Fibroblast of skin of left quadriceps (primary cell): Measurements from ENCODE around the gene ARHGAP29.
A peak's percentile ranks its signal among the peaks of the same experiment; 100 is the strongest.
"Not testable (repeated sequence)": the region's sequence is repeated elsewhere in the genome, so short reads cannot be mapped to it uniquely, and the experiment has no call there.

ENCODE experiments used
- DNase-seq, 2 experiments: peaks; one replicate each; pipeline ENCODE4 v3.0.0-alpha.2; 2013; ENCODE audit warnings: low read depth in 2 of 2

ARHGAP29 gene

DNA sequence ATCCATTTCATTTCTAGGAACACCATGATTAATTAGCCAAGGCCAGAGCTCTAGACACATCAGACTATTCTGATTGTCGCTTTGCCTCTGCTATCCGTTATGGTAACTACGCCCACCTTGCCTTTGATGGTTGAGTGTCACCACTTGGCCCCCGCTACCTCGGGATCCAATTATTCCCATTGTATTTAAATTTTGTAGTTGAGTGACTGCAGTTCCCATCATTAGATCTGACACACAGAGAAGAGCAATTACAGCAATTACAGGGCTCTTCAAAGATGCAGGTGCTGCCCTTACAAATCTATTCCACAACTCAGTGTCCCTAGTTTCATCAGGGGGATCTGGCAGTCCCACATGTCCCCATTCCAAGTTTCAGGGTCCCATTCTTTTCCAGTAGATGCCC, 71.5 kb downstream of the ARHGAP29 start:
- DNase-seq = no peak

DNA sequence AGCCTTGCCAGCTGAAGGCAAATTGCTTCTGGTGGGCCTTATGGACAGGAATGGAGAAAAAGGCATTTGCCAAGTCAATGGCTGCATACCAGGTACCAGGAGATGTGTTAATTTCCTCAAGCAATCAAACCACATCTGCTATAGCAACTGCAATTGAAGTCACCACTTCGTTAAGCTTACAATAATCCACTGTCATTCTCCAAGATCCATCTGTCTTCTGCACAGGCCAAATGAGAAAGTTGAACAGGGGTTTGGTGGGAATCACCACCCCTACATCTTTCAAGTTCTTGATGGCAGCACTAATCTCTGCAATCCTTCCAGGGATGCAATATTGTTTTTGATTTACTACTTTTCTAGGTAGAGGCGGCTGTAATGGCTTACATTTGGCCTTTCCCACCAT, 72.5 kb downstream of the ARHGAP29 start:
- DNase-seq = not testable (repeated sequence)

DNA sequence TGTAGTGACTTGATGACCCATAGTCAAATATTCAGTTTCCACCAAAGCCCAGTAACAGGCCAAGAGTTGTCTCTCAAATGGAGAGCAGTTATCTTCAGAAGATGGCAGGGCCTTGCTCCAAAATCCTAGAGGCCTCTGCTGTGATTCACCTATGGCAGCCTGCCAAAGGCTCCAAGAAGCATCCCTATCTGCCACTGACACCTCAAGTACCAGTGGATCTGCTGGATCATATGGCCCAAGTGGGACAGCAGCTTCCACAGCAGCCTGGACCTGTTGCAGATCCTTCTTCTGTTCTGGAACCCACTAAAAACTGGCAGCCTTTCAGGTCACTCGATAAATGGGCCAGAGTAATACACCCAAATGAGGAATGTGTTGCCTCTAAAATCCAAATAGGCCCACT, 73.3 kb downstream of the ARHGAP29 start:
- DNase-seq = not testable (repeated sequence)

DNA sequence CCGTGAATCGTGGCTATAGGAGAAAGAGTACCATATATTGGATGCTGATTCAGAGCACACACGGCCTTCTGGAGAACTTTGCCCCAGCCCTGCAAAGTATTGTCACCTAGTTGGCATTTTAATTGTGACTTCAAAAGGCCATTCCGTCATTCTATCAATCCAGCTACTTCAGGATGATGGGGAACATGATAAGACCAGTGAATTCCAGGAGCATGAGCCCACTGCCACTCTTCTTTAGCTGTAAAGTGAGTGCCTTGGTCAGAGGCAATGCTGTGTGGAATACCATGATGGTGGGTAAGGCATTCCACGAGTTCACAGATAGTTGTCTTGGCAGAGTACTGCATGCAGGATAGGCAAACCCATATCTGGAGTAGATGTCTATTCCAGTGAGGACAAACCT, 74.1 kb downstream of the ARHGAP29 start:
- not testable (repeated sequence) for DNase-seq

DNA sequence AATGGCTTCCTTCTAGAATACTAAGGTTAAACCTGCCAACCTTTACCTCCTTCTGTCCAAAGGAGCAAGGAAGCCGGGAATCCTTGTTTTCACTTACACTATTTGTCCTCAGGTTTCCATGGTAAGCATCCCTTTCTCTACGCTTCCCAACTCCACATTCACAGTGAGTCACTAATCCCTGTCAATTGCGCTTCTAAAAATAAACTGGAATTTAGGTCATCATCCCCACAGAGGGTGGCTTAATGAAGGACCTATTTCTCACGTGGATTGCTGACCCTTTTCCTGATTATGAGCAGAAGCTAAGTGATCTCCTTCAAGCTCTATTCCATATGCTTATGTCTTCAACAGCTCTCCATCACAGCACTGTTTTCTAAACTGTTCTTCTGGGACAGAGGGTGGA, 76.6 kb downstream of the ARHGAP29 start:
- DNase-seq = peak; percentile 50 to 52

DNA sequence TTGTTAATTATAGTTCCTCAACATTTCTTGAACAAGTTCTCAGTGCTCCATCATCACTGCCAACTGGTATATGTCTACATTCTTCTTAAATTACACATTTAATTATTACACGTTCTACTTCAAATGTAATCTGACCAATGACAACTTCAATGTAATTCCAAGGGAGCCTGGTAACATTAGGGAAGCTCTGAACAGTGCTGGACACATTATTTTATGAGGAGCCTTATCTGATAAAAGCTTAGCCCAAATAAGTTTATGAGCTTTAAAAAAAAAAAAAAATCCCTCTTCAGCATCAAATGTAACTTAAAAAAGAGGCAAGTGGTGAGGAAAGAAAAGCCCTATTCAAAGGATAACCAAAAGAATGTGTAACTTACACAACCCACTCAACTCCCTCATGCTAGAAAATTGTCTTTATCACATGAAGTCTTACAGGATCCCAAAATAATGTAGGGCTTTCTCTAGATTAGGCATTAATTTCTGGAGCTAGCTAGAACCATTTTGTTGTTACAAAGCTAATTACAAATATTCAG, 81.2 kb downstream of the ARHGAP29 start:
- DNase-seq = no peak

DNA sequence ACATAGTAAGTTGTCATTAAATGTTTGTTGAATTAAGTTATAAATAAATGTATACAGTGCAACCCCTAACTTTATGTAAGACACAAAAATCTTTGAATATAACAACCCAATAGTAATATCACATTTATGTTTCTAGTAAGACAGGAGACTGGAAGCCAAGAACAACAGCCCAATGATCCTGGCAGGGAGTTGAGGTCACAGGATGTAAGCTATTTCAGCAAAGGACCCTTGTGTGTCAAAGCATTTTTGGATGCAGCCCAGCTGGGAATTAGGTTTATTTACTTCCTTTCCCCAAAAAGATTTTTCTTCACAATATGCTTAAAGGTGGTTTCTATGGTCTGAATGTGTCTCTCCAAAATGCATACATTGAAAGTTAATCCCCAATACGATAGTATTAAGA, 82.4 kb downstream of the ARHGAP29 start:
- no peak for DNase-seq

DNA sequence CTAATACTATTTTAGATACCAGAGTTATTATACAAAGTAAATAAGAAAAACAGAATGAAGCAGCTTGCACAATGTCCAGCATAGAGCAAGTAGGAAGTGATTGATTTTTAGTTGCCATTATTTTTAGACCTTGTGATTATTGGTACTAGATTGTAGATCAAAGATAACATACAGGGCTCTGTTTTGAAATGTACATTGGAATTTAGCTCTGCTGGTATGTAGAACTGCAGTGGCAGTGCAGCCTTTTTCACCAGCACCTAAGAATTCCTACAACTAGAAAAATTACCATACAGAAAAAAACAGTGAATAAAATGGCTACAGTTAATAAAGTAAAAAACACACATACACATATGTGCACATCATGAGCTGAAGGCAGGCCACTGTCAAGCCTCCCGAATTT, 84.3 kb downstream of the ARHGAP29 start:
- DNase-seq = no peak

DNA sequence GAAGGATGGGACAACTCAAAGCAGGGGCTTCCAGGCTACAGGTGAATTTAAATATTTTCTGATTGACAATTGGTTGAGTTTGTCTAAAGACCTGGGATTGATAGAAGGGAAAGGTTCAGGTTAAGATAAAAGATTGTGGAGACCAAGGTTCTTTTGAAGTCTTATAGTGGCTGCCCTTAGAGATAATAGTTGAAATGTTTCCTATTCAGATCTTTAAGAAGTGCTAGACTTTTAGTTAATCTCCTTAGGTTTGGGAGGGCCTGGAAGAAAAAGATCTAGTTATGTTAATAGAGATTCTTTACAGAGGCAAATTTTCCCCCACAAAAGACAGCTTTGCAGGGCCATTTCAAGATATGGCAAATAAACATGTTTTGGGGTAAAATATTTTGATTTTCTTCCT, 88.2 kb downstream of the ARHGAP29 start:
- DNase-seq = not testable (repeated sequence)

DNA sequence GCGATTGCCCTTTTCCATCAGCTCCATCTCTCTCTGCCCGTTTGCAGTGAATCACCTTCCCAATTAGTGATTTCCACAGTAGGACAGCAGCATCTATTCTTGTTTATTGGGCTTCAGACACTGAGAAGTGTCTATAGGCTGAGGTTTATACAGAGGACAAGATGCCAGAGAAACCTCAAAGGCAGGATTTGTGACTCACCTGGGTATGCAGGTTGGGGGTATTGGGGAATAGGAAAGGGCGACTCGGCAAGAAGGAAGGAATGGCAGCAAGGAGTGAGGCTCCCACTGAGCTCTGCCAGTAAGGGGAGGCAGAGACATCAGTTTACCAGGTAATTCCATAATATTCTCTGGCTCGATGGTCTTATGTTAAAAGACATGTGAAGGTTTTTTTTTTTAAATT, 91.1 kb downstream of the ARHGAP29 start:
- DNase-seq = no peak

DNA sequence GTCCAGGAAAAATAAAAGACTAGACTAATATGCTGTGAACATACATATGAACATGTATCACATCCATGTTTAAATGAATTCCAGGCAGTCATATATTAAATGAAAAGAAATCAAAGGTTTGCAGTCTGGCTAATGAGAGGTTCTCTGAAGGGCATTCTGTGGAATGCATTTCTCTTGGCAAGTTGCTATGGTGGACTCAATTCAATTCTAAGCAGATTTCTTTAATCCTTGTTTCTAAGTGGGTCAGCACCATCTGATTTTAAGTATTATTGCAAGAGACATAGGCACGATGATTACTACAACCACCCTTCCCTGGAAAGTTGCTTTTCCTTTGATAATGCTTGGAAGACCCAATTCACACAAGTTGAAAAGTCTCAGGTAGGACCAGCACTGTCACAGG, 92.5 kb downstream of the ARHGAP29 start:
- no peak for DNase-seq

DNA sequence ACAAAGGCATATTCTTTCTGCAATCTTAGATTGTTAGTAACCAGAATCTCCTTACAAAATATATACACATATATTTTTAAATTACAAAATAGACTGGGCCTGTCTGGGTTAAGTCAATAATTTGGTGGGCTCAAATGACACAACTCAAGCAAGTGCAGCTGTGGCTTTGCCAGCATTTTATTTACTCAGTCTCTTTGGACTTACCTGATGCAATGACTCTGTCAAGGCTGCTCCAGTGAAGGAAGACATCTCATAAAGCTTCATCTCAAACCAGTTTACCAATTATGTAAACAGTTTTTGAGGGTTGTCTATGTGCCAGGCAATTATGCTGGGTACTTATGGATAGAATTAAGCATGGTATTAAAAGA, 93.6 kb downstream of the ARHGAP29 start:
- no peak for DNase-seq

DNA sequence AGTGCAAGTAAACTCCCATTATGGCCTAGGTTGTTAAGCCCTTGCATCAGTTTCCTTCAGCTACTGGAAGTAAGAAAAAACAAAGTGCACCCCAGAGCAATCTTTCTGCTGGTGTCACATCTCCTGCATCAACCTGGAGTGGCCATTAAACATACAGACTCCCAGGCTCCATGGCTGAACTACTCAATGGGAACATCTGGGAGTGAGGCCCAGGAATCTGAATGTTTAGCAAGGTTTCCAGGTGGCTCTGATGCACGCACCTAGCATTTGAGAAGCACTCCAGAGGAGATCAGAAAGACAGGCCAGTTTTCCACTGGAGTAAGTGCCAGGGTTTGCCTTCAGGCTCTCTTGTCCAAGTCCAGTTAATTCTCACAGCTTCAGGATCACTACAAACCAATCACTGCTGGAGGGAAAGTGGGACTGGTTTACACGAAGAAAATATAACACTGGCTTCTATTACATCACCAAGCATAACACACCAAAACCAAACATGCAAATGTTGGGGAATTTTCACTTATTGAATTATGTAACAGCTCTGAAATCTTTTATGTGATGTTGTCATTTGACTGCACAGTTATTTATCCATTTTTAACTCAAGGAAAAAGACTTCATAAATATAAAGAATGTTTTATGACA, 94.1 kb downstream of the ARHGAP29 start:
- no peak for DNase-seq

DNA sequence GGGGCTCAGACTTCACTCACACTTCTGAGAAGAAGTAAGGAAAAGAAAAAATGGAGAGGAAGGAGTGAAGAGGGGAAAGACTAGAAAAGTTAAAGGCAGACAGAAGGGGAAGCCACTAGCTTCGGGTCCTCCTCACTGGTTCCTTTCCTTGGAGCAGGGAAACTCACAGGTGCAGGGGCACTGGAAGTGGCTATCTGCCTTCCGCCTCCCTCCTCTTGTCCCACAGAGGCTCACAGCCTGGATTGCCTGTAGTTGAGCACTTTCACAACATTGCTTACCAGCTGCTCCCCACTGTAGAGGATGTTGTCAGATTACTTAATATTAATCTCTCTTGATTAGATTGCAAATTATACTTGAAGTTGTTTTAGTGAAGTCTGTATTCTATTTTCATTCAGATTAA, 94.8 kb downstream of the ARHGAP29 start:
- no peak for DNase-seq

DNA sequence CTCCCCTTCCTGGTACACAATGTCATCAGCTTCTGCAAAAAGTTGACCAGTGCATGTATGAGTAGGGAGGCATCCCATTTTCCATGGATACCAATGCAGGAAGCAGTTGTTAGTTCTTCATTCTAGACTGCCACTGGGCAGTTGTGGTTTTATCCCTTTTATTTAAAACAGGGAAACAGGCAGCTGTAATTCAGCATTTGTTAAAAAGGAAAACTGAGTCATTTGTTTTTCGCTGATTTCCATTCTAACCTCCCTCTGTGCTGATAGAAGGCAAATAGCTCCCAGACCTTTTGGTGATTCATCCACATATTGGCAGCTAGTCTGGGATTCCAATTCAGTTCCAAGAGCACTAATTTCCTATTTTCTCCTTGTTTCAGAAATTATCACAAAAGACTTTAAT, 95.4 kb downstream of the ARHGAP29 start:
- peak; percentile 42 to 50 for DNase-seq

DNA sequence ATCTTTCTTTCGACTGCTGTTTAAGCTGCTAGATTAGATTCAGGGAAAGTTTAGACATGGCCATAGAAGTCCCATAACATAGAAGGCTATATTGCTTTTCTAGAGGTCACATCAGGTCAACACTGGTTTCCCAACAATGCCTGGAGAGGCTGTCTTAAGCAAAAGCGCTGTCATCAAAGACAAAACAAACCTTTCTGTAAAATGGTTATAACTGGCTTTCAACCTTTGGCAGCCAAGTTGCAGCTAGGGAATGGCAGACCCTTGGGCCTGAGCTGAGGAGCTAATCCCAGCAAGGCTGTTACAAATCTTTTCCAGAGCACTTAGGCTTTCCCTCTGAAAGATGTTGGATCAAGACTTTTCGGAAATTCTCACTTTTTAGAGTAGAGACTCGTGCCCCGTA, 105.3 kb downstream of the ARHGAP29 start:
- no peak for DNase-seq

DNA sequence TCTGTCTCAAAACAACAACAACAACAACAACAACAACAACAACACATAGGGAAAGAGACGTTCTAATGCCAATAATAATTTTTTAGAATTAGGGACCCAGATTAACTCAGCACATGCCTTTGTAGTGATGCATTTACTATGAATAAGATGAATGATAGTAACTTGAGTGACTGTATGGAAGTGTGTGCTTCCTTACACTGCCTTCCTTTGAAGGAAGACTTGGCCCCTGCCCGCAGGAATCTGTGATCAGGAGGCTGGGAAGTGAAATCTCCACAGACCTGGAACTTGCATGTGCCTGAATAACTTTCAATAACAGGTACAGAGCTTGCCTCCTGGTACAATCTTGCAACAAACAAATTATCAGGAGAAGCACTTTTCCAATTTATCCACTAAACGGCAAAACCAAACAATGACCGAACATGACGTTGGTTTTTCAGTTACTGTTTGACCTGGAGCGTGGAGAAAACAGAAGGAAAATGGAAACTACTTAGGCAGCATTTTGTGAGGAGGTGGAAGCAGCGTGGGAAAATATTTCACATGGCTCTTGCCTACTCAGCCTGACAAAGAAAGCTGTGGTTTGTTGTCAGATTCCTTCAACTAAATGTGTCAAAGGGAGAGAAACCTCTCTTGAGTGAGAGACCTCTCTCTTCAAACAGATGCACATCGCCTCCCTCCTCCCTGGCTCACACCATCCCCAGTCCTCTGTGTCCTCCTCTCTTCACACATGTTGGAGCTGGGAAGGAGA, 106.4 kb downstream of the ARHGAP29 start:
- DNase-seq = no peak

DNA sequence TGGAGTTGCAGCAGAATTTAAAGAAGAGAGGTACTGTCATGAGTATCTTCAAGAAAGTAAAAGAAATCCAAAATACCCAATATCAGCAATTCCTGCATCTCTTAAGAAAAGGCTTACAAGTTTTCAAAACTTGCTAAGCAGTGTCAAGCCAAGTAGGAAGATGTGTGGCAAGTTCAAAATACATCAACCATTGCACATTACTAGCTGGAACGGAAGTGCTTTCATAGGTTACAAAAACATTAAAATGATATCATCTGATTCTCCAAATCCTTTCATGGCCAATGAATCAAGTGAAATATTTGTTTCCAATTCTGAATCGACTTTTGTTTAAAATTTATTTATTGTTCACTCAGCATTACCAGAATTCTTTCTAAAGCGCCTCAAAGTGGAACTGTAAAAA, 110.7 kb downstream of the ARHGAP29 start:
- DNase-seq = no peak

DNA sequence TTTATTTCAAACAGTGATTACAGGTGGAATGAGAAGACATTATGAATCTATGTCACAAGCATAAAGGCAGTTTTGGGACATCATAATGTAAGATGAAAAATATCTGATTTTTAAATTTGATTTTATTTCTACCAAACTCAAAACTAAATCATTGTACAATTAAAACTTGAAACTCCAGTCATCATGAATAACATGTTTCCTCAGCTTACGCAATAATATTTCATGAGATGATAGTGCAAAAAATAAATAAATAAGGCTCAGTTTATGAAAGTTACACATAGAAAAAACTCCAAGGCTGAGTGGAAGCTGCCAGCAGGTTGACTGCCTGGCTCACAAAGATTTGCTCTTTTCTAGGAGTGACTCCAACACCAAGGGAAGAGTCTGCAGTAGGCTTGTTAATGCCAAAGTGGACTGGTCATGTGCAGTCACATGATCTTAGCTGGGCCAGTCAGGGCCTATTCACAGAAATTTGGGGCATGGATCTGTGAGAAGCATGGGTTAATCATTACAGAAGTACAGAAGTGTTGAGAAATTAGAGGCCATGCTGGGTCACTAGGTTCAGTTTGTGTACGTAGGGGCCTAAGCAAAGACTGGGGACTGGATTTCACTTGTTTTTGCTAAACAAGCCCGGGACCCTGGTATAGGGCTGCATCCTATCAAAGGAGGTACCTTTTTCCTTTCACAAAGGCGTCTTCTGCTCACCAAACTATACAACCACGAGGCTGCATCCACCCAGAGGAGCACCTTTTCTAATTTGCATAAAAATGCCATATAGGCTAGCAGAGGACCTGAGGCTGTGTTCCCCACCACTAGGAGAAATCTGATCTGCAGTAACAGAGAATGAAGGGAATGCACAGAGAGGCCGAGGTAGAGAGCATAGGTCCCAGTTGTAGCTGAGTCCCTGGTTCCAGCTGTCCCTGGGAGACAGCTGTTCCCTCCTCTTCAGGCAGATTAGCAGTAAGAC, 111.6 kb downstream of the ARHGAP29 start:
- no peak for DNase-seq

DNA sequence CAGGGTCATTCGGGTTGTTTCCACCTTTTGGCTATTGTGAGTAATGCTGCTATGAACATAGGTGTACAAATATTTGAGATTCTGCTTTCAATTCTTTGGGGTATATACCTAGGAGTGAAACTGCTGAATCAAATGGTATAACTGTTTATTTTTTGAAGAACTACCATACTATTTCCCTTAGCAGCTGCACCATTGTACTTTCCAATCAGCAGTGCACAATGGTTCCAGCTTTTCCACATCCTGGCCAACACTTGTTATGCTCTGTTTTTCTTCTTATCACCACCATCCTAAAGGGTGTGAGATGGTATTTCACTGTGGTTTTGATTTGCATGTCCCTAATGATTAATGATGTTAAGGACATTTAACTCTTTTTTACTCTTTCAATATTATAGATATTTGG, 112.8 kb downstream of the ARHGAP29 start:
- DNase-seq = no peak

DNA sequence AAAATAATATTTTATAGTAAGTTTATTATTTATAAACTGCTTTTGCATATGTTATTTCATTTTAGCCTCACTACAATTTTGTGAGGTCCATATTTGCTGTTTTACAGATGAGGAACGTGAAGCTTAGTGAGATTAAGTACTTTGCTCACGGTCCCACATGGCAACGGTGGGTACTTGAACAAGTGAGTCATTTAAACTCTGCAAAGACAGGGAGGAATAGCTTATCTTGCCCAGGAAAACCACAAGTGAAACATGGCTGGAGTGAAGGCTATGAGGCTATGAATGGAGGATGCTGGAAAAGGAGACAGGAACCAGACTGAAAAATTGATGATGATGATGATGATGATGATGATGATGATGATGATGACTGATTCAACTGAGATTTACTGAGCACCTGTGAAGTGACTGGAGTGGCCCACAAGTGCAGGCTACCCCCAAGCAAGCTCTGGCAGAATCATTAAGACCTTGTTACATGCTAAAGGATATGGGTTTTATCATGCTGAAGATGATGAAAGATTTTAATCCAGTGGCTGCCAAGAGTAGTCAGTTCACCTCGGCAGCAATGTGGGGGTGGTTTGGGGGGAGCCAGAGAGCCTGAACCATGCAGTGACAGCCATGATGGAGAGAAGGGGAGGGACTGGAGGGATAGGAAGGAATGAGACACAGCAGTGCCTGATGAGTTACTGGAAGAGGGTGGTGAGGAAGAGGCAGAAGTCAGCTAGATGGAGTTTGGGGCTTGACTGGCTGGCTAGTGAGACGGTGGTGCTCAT, 115.0 kb downstream of the ARHGAP29 start:
- DNase-seq = no peak
